Measurements from ENCODE around the gene ZFYVE21.
A peak's percentile ranks its signal among the peaks of the same experiment; 100 is the strongest.

ZFYVE21 gene

DNA sequence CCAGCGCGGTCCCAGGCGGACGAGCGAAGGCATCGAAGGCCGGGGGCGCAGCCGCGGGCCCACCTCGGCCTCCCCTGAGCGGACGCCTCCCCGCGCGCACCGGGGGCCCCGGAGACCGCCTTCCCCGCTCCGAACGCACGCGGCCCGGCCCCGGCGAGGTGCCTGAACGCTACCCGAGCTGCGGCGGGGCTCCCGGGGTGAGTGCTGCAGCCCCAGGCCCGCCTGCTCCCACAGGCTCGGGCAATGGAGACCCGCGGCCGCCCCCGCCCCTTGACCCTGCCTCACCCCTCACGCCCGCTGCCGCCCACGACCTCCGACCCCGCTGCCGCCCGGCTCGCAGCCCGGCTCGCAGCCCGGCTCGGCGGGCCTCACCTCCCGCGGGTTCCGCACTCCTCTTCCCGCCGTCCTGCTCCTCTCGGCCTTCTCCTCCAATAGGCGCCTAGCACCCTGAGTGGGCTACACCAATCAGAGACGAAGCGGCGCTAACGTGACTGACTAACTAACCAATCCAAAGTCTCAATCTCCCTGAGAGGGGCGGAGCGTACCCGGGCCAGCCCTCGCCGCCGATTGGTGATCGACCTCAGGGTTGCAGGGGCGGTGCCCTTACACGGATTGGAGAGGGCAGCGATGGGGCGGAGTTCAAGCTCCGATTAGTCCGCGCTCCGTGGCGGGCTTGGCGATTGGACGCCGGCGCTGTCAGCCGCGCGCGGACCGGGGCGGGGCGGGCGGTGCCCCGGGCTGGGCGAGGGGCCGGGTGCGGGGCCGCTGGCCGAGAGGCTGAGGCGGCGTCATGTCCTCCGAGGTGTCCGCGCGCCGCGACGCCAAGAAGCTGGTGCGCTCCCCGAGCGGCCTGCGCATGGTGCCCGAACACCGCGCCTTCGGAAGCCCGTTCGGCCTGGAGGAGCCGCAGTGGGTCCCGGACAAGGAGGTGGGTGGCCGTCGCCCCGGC lies at the start of gene ZFYVE21, which contains the start of gene XRCC3:
TSS of gene ZFYVE21 (plus strand) at position 759 of the 949 bp plus-strand sequence. CDS start at position 791, 32 bp downstream.
TSS of gene XRCC3 (minus strand) at position 400 of the 949 bp plus-strand sequence. CDS start 4,364 bp downstream, outside the sequence.
- DNase-seq (ENCODE audit: low read depth in 1 of 2, low spot score in 1 of 2), result peak; percentile 98 to 100

DNA sequence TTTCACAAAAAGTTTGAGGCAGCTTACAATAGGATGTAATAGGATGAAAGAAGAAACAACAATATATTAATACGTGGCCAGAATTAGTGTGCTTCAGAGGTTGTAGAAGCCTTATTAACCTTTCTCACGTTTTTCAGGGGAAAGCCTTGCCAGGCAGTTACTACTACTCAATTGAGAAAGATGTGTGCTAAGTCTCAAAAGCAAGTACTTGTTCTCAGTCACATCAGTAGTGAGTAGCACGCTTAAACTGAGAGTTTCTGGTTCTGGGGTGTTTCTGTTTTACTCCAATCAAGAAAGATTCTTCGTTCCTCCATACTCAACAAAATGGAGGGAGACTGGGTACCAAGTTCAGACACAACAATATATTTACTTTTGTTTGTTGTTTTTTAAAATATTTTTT lies 47.9 kb upstream of the ZFYVE21 start:
- no peak for DNase-seq (ENCODE audit: low read depth in 1 of 2, low spot score in 1 of 2)

DNA sequence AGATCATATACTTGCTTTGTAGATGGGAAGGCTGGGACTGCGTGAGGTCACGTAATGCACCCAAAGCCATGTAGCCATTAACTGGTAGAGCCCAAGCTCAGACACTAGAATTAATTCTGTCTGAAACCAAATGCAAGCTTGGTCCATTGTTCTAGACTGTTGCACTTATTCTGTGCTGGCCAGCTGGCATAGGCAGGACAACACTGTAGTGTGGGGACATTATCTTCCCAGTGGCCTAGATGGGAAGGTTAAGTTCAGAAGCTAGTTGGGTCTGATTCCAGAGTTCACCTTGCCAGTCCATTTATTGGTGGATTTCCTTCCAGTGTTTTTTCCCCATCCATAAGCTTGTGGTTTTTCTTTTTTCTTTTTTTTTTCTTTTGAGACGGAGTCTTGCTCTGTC lies 47.5 kb upstream of the ZFYVE21 start:
- no peak for DNase-seq (ENCODE audit: low read depth in 1 of 2, low spot score in 1 of 2)

DNA sequence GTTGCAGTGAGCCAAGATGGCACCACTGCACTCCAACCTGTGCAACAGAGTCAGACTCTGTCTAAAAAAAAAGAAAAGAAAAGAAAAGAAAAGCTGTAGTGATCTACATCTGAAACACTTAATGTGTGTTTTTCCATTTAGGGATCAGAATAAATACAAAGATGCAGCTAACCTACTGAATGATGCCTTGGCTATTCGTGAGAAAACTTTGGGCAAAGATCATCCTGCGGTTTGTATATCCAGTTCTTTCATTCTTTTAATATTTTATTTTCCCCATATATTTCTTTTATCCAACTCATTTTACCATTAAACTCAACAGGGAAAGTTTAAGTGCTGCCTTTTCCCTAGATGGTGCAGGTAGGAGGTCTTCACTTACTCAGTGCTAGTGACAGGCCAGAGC lies 46.2 kb upstream of the ZFYVE21 start:
- no peak for DNase-seq (ENCODE audit: low read depth in 1 of 2, low spot score in 1 of 2)

DNA sequence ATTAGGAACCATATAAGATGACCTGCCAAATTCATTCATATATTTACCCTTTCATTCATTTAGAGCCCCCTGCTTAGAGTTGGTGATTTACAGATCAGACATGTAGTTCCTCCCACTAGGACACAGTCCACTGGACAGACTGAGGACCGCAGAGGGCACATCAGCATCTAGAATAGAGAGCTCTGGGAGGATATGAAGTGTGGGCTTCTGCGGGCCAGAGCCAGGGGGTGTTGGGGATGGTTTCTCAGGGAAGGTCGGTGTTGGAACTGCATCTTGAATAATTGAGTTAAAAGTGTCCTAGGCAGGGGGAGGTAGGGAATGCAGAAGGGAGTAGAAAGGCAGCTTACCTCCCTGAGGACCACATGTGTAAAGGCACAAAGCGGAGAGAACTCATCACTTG lies 43.7 kb upstream of the ZFYVE21 start:
- no peak for DNase-seq (ENCODE audit: low read depth in 1 of 2, low spot score in 1 of 2)

DNA sequence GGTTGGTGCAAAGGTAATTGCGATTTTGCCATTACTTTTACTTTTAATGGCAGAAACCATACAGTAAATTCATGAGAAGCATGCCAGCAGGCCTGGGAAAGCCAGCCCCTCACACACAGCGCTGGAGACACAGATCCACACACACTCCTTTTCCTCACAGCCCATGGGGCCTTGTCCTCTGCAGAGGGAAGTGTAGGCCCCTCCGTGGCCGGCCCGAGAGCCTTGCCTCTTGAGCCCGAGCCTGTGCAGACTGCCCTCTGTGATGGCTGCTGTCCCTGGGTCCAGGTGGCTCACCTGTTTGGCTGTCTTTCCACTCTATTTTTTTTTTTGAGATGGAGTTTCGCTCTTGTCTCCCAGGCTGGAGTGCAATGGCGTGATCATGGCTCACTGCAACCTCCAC lies 39.7 kb upstream of the ZFYVE21 start:
- DNase-seq (ENCODE audit: low read depth in 1 of 2, low spot score in 1 of 2), result no peak

DNA sequence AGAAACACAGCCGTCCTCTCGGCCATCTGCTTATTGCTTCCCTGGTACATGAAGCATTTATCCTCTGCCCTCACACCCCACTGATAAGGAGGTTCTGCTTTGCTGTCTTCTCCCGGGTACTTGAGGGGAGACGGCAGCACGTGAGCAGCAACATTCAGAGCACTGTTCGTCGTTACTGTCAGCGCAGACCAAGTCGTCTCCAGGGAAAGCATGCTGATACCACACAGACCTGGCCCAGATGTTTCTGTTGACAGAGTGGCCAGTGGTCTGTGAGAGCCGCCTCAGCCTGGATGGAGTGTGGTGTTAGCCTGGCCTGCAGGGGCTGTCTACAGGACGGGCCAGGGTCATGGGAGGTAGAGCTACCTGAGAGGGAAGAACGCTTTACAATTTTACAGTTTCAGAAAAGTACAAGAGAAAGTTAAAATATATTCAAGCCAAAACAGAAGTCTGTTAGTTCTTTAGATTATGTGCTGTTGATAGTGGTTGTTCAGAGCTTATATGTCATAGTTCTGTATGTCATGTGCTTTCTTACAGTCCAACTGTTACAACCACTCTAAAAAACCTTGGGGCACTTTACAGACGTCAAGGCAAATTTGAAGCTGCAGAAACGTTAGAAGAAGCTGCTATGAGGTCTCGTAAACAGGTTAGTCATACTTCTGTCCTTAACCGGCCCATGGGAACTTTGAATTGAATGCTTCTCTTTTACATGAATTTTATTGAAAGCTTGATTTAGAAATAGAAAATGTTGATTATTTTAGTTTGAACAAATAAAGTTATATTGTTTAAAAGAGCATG lies 38.5 kb upstream of the ZFYVE21 start:
- DNase-seq (ENCODE audit: low read depth in 1 of 2, low spot score in 1 of 2), result no peak

DNA sequence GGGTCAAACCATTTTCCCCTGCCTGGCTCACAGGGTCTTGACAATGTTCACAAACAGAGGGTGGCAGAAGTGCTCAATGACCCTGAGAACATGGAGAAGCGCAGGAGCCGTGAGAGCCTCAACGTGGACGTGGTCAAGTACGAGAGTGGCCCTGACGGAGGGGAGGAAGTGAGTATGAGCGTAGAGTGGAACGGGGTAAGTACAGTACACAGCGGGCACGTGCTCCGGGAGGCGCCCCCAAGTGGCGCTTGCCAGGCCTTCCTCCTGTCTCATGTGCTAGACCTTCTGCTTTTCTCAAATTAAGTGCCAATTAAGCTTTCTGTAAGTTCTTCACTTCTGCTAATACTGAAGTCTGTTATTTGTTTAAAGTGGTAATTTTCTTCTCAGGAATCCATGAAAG lies 36.3 kb upstream of the ZFYVE21 start:
- peak in 1 of 2 donors; percentile 15 for DNase-seq (ENCODE audit: low read depth in 1 of 2, low spot score in 1 of 2)

DNA sequence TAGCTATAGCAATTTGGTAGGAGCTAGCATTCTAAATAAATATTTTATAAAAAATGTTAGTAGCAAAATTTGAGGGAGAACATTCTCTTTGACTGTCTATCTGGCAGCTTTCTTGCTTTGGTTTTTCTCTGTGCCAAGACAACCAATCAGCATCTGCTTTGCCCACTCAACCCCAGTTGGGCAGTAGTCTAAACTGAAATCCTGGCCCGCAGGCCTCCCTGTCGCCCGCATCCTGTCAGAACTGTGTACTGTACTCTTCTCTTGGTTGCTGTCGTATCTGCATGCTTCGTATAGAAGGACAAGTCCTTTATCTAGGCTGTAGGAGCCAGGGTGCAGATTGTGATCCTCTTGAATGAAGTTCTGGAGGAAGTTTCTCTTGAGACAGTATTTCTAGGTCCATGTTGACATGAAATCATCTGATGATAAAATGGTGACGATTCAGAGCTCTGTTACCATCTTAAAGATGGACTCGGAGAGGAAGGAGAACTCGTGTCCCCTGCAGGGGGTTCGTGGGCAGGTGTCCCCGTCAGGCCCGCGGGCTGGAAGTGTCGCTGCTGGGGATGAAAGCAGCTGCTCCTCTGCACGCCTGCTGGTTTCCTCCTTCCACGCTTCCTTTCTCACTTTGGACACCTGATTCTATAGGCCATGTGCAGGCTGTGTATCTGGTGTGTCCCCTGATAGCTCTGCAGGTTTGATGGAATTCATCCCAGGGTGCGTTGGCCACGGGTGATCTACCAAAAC lies 34.9 kb upstream of the ZFYVE21 start:
- no peak for DNase-seq (ENCODE audit: low read depth in 1 of 2, low spot score in 1 of 2)

DNA sequence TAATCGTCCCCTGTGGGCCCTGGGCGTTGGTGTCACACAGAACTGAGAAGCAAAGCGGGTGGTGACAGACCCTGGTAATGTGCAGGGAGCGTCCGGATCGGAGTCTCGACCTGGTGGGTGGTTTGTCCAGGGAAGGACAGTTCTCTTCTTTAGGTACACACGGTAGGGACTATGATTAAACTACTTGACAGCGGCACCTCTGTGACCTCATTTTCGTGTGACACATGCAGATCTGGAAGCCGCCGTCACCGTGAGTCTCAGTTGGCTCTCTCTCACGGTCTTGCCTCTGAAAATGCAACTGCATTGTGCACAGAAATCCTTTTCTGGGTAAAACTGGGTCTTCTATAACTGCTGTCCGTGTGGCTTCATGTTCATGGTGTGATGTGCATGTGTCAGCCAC lies 32.5 kb upstream of the ZFYVE21 start:
- no peak for DNase-seq (ENCODE audit: low read depth in 1 of 2, low spot score in 1 of 2)

DNA sequence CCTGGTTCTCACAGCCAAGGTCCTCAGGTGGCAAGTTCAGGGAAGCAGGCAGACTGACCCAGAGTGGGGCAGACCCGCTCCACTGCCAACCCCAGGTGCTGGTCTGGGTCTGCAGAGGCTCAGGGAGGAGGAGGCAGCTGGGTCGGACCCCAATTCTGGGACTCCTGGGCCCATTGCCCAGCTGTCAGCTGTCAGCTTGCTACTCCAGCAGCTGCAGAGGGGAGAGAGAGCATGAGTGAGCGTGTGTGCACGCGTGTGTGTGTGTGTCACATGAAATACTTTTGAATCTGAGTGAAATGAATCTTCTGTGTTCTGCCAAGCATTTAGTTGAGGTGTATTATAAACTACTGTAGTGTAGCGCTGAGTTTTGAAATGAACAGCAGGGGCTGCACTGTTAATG lies 31.1 kb upstream of the ZFYVE21 start:
- no peak for DNase-seq (ENCODE audit: low read depth in 1 of 2, low spot score in 1 of 2)

DNA sequence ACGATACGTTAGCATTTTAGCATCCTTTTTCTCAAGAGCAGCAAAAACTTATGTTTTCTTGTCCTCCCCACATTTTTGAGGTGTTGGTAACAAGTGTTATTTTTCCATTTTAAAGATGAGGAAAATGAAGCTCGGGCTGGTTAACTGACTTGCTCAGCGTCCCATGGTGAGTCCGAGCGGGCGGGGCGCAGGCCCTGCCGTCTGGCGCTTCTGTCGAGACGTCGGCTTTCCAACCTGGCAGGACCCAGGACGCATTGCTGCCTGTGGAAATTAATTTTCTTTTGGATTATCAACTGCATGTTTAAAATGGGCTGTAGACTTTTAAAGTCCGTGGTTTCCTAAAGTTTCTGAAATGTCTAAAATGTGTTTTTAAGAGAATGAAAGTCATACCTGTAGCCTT lies 30.7 kb upstream of the ZFYVE21 start:
- DNase-seq (ENCODE audit: low read depth in 1 of 2, low spot score in 1 of 2), result no peak

DNA sequence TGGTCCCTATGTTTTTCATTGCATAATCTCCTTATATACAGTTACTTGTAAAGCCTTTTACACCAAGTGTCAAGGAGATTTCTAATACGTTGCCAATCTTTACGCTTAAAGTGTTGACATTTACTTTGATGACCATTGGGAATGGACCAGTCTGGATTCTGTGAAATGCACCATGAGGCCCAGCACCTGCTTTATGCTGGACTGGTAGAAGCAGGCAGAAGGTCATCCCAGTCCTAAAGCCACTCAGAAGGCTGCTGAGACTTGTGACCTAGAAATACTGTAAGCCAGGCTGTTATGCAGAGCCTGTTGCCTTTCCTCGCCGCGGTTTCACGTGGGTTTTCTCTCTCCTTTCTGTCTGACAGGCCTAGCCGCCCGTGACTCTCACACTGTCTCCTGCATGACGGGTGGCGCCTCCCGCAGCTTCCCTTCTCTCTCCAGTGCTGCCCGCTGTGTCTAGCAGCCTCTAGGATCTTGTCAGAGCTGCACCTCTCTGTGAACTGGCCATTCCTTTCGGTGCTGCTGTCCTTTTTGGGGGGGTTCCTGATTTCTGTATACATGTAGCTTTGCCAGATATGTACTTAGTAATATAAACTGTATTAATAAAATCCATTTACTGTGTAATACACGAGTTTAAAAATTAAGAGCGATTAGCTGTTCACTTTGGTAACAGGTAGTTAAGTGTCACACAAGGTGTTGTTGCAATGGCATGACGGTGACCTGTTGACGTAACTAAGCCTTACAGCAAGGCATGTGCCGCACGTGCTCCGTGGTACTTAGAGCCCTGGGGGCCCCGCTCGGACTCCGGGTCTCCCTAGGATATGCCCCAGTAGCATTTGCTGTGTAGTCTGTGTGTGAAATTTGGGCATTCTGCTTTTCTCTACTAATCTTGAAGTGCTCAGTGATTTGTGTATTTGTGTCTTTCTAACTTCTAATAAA lies 30.1 kb upstream of the ZFYVE21 start:
- no peak for DNase-seq (ENCODE audit: low read depth in 1 of 2, low spot score in 1 of 2)

DNA sequence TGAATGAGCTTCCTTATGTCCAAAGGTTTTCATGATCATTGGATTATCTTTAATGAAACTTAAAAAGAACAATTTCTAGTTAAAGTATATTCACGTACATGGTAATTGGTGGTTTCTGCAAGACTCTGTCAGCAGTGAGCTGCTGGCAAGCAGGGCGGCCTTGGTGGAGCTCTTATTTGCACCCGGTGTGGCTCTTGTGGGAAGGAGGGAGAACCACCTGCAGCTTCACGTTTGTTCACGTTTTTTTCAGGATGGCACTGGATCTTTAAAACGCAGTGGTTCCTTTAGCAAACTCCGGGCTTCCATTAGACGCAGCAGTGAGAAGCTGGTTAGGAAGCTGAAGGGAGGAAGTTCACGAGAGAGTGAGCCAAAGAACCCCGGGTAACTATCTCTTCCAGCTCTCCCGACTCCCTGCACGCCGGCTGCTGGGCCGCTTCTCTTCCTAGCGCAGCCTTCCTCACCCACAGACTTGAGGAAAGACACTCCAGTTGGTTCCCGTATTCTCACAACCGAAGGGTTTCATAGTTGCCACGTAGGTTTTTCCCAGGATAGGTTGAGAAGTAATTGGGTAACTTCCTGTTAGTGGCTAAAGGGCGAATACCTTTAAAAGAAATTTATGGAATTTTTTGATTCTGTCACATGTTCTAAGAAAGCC lies 28.7 kb upstream of the ZFYVE21 start:
- no peak for DNase-seq (ENCODE audit: low read depth in 1 of 2, low spot score in 1 of 2)

DNA sequence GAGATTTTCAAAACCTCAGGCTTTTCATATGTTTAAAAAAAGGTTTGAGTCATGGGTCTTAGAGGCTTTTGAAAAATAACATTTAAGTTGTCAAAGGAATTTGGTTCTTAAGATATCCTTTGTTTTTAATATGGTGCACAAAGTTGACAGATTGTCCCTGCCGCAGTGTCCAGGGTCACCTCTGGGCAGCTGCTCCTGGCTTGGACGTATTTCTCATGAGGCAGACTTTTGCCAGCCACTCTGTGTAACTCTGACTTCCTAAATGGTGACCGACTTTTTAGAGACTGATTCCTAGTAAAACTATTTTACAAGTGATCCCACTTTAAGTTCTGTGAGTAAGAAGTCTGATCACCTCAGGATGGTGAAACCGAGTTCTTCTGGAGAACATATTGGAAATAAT lies 27.9 kb upstream of the ZFYVE21 start:
- DNase-seq (ENCODE audit: low read depth in 1 of 2, low spot score in 1 of 2), result no peak

DNA sequence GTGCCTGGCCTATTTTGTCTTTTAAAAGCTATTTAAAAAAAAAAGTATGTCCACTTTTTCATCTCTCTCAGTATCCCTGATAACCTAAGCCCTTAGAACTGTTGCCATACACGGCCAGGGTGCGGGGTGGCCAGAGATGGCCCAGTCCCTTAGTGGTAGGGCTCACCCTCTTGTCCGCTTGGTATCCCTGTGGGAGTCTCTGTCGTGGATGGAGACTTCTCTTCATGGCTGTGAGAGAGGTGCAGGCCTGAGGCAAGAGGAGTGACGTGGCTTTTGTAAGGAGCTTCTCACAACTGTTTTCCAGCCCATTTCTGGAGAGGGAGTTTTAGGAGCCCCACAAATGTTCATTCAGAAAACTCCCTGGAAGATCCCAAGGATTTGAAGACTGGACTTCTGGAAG lies 27.2 kb upstream of the ZFYVE21 start:
- DNase-seq (ENCODE audit: low read depth in 1 of 2, low spot score in 1 of 2), result no peak

DNA sequence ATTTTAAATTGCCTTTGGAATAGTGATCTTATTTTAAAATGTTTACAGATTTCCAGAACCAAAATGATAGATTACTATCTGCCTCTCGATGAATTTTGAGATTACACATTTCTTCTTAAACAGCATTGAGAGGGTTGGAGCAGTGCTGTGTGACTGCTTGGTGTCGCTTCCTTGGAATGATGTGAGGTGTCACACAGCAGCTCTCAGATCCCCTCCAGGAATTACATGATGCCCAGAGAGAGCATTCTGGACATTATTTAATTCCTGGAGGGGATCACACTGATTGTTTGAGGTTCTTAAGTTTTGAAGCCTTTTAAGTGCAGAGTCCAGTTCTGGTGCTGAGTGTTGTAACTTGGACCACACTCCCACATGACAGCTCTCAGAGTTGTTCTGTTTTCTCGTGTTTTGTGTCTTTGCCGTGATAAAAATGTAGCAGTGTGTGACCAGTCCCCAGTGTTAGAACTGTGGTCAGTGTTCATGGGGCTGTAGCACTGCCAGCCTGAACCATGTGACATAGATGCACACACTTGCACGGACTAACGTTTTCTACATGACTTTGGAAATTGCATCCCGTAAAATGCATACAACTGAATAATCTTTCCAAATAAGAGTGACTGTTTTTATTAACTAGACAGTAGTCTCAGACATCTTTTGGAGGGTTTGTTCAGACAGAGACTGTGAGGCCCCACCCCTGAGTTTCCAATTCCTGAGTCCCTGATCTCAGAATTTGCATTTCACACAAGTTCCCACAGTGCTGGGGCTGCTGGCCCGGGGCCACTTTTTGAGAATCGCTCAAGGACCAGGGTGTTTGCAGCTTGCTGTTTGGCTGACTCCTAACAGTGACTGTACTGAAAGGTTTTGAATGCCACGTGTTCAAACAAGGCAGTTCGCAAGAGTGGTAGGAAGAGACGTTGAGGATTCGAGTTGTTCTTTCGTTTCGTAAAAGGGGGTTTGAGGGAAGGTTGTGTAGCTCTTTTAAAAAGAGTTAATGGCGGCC lies 26.4 kb upstream of the ZFYVE21 start:
- no peak for DNase-seq (ENCODE audit: low read depth in 1 of 2, low spot score in 1 of 2)

DNA sequence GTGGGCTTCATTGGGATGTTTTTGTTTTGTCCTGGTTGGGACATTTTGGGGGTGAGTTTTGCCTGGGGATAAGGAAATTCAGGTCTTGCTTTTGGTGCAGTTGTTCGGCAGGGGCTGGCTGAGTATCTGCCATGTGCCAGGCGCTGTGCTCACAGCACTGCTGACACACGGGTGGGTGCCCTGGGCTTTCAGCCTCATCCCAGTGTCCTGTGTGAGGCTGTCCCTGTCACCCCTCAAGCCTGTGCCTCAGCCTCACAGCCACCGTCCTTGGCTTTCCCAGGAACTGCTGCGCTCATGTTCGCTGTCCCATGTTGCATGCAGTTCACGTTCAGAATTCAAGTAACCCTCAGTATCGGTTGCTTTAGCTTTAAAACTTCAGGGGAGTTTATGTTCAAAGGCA lies 25.3 kb upstream of the ZFYVE21 start:
- DNase-seq (ENCODE audit: low read depth in 1 of 2, low spot score in 1 of 2), result no peak
